Mesodermal cell (in vitro differentiated cells): Measurements from ENCODE around the gene KCNJ10.

Source experiments
- H3K27ac ChIP-seq: 2 replicates; pipeline ENCODE4 v1.7.0; 2013; ENCODE audit warnings: mild to moderate bottlenecking, low read depth, low read length, moderate library complexity; ENCODE audit not compliant: severe bottlenecking
- H3K36me3 ChIP-seq: 2 replicates; pipeline ENCODE4 v1.7.1; 2013; ENCODE audit warnings: mild to moderate bottlenecking, low read length, moderate library complexity; ENCODE audit not compliant: control insufficient read depth, insufficient read depth
- H3K4me1 ChIP-seq: one replicate; pipeline ENCODE4 v1.7.1; 2013; ENCODE audit warnings: mild to moderate bottlenecking, low read length; ENCODE audit not compliant: insufficient read depth, control insufficient read depth, poor library complexity, severe bottlenecking
- H3K4me3 ChIP-seq: 2 replicates; pipeline ENCODE4 v1.7.0; 2013; ENCODE audit warnings: low read length, control low read depth, mild to moderate bottlenecking; ENCODE audit not compliant: insufficient read depth, poor library complexity, severe bottlenecking; ENCODE audit errors: extremely low read depth
- H3K9me3 ChIP-seq: 2 replicates; pipeline ENCODE4 v1.7.1; 2013; ENCODE audit warnings: mild to moderate bottlenecking, low read length, moderate library complexity; ENCODE audit not compliant: control insufficient read depth
- WGBS, 2 experiments: methylation state at CpG; one replicate each; pipeline ENCODE4 v1.1.5; 2013; ENCODE audit warnings: missing lambda C conversion rate in 2 of 2; ENCODE audit not compliant: insufficient coverage in 2 of 2; 5-methylcytosine and 5-hydroxymethylcytosine counted together

Gene KCNJ10

GRCh38 chr1:159949123-159949522, 120.8 kb downstream of the KCNJ10 start:
- WGBS, 2 experiments, result 91 to 93% methylated on average over 6 of the region's 6 CpGs
- Histone ChIP-seq H3K4me3 (no peak overlapping the region), H3K36me3 (no peaks in the 10 kb centered on the region), H3K27ac (no peak overlapping the region), H3K4me1 (peaks cover 20% of the 10 kb centered on the region), H3K9me3 (no peaks in the 10 kb centered on the region)
